Measurements from ENCODE around the gene LHX8.
"Not testable (repeated sequence)": the region's sequence is repeated elsewhere in the genome, so short reads cannot be mapped to it uniquely, and the experiment has no call there.

LHX8 gene

GRCh38 chr1:75100481-75101092 is 33.6 kb upstream of the LHX8 start:
- ChIA-PET POLR2A (no interaction called here), CTCF (no interaction called here)
- no peak for DNase-seq (ENCODE audit: extremely low spot score)
- no peak for TF ChIP-seq CTCF (IDR thresholded peaks at IDR 0.05; ENCODE audit: control extremely low read depth, extremely low read depth, low read depth, missing control alignments)

- CTCF ChIA-PET; POLR2A ChIA-PET; DNase-seq (ENCODE audit: extremely low spot score): not testable (repeated sequence)
Measured at GRCh38 chr1:75112362-75112951, 21.7 kb upstream of the LHX8 start.

GRCh38 chr1:75115654-75116053 is 18.5 kb upstream of the LHX8 start:
- CTCF ChIA-PET: no interaction called here
- POLR2A ChIA-PET: no interaction called here
- no peak for DNase-seq (ENCODE audit: extremely low spot score)
- TF ChIP-seq CTCF (IDR thresholded peaks at IDR 0.05; ENCODE audit: control extremely low read depth, extremely low read depth, low read depth, missing control alignments): no peak

GRCh38 chr1:75123756-75124155 is 10.4 kb upstream of the LHX8 start:
- POLR2A ChIA-PET: no interaction called here
- no peak for DNase-seq (ENCODE audit: extremely low spot score)
- no peak for TF ChIP-seq CTCF (IDR thresholded peaks at IDR 0.05; ENCODE audit: control extremely low read depth, extremely low read depth, low read depth, missing control alignments)
- CTCF ChIA-PET: no interaction called here

- POLR2A ChIA-PET: no interaction called here
- CTCF ChIA-PET: no interaction called here
- no peak for TF ChIP-seq CTCF (IDR thresholded peaks at IDR 0.05; ENCODE audit: control extremely low read depth, extremely low read depth, low read depth, missing control alignments)
Measured at GRCh38 chr1:75124510-75124909, 9.7 kb upstream of the LHX8 start.

GRCh38 chr1:75125161-75125726 is 8.9 kb upstream of the LHX8 start:
- ChIA-PET POLR2A (no interaction called here), CTCF (no interaction called here)
- peak; percentile 14 for DNase-seq (ENCODE audit: extremely low spot score)
- TF ChIP-seq CTCF (IDR thresholded peaks at IDR 0.05; ENCODE audit: control extremely low read depth, extremely low read depth, low read depth, missing control alignments): no peak

More at GRCh38 chr1:75124510-75124909, 9.7 kb upstream of the LHX8 start:
- no peak for DNase-seq (ENCODE audit: extremely low spot score)

GRCh38 chr1:75126611-75127101 is 7.5 kb upstream of the LHX8 start:
- TF ChIP-seq CTCF (IDR thresholded peaks at IDR 0.05; ENCODE audit: control extremely low read depth, extremely low read depth, low read depth, missing control alignments): no peak
- DNase-seq (ENCODE audit: extremely low spot score): peak; percentile 7
- ChIA-PET CTCF (no interaction called here), POLR2A (no interaction called here)

Data from GM10248 (cell line).